C4-2B (cell line): ENCODE measurements around the gene TAF12.

ENCODE experiments used
- ZFX ChIP-seq: fragments of 450-650 bp; IDR thresholded peaks from 2 replicates; pipeline ENCODE4 v1.6.1; 2017
- TF ChIP-seq, protein P1 (sequence below): fragments of 450-650 bp; conservative IDR thresholded peaks from 2 replicates; pipeline ENCODE4 v1.5.1; 2017; ENCODE audit warnings: mild to moderate bottlenecking

GRCh38 chr1:28604962-28605361 lies 37.9 kb downstream of the TAF12 start:
- TF ChIP-seq, protein P1, sequence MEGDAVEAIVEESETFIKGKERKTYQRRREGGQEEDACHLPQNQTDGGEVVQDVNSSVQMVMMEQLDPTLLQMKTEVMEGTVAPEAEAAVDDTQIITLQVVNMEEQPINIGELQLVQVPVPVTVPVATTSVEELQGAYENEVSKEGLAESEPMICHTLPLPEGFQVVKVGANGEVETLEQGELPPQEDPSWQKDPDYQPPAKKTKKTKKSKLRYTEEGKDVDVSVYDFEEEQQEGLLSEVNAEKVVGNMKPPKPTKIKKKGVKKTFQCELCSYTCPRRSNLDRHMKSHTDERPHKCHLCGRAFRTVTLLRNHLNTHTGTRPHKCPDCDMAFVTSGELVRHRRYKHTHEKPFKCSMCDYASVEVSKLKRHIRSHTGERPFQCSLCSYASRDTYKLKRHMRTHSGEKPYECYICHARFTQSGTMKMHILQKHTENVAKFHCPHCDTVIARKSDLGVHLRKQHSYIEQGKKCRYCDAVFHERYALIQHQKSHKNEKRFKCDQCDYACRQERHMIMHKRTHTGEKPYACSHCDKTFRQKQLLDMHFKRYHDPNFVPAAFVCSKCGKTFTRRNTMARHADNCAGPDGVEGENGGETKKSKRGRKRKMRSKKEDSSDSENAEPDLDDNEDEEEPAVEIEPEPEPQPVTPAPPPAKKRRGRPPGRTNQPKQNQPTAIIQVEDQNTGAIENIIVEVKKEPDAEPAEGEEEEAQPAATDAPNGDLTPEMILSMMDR: no peak
- TF ChIP-seq ZFX: no peak
